HFF-Myc (cell line): Measurements from ENCODE around the gene RPS6KA3.
A peak's percentile ranks its signal among the peaks of the same experiment; 100 is the strongest.

ENCODE experiments used
- DNase-seq: peaks from one replicate; pipeline ENCODE4 v3.0.0-alpha.2; 2011; ENCODE audit warnings: low read depth; ENCODE audit errors: extremely low read depth
- H3K4me3 ChIP-seq: replicated peaks from 2 replicates; pipeline ENCODE4 v1.5.1; 2011; ENCODE audit warnings: low read depth, mild to moderate bottlenecking, control low read depth, low read length
- TF ChIP-seq, protein P1 (sequence below): IDR thresholded peaks from 2 replicates; pipeline ENCODE4 v1.5.1; 2012; ENCODE audit warnings: mild to moderate bottlenecking, low read depth, low read length, control low read depth; ENCODE audit errors: missing control alignments

RPS6KA3 gene

DNA sequence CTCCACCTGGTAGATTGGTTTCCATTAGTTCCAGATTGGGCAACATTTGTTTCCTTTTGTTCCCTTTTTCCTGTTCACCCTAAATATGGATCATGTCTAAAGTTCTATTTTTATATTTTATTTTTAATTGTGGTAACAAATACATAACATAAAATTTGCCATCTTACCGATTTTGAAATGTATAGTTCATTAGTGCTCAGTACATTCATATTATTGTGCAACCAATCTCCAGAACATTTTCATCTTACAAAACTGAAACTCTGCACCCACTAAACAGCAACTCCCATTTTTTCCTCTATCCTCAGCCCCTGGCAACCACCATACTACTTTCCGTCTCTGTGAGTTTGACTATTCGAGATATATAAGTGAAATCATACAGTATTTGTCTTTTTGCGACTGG is 14.2 kb upstream of the RPS6KA3 start:
- H3K4me3 ChIP-seq = no peak overlapping the region
- TF ChIP-seq, protein P1, sequence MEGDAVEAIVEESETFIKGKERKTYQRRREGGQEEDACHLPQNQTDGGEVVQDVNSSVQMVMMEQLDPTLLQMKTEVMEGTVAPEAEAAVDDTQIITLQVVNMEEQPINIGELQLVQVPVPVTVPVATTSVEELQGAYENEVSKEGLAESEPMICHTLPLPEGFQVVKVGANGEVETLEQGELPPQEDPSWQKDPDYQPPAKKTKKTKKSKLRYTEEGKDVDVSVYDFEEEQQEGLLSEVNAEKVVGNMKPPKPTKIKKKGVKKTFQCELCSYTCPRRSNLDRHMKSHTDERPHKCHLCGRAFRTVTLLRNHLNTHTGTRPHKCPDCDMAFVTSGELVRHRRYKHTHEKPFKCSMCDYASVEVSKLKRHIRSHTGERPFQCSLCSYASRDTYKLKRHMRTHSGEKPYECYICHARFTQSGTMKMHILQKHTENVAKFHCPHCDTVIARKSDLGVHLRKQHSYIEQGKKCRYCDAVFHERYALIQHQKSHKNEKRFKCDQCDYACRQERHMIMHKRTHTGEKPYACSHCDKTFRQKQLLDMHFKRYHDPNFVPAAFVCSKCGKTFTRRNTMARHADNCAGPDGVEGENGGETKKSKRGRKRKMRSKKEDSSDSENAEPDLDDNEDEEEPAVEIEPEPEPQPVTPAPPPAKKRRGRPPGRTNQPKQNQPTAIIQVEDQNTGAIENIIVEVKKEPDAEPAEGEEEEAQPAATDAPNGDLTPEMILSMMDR = no peak
- DNase-seq = no peak

- H3K4me3 ChIP-seq = no peak overlapping the region
- TF ChIP-seq, protein P1 = no peak
- no peak for DNase-seq
Measured at GRCh38 chrX:20274121-20274520, 7.4 kb upstream of the RPS6KA3 start.

- H3K4me3 ChIP-seq = no peak overlapping the region
- TF ChIP-seq, protein P1 = no peak
- DNase-seq = no peak
Measured at GRCh38 chrX:20271730-20272129, 5.0 kb upstream of the RPS6KA3 start.

DNA sequence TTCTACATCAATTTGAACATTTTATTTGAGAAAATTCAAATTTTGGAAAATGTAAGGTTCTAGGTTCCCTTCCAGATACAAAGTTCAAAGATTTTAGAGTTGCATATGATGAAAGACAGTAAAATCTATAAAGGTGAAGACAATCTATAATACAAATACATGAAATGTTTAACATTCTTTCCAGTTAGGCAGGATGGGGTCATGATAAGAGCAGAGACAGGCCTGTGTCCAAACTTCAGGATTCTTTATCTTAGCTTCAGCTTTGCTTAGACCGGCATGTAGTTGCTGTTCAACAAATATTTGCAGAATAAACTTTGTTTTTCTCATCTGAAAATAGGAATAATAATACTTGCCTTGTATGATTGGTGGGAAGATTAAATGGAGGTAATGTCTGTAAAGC is 4.5 kb upstream of the RPS6KA3 start:
- H3K4me3 ChIP-seq = no peak overlapping the region
- TF ChIP-seq, protein P1 = no peak
- no peak for DNase-seq

GRCh38 chrX:20270562-20270890 is 3.8 kb upstream of the RPS6KA3 start:
- no peak overlapping the region for H3K4me3 ChIP-seq
- TF ChIP-seq, protein P1 = no peak
- DNase-seq = no peak

- TF ChIP-seq, protein P1 = no peak
- no peak overlapping the region for H3K4me3 ChIP-seq
- DNase-seq = no peak
Measured at GRCh38 chrX:20269848-20270561, 3.3 kb upstream of the RPS6KA3 start.

DNA sequence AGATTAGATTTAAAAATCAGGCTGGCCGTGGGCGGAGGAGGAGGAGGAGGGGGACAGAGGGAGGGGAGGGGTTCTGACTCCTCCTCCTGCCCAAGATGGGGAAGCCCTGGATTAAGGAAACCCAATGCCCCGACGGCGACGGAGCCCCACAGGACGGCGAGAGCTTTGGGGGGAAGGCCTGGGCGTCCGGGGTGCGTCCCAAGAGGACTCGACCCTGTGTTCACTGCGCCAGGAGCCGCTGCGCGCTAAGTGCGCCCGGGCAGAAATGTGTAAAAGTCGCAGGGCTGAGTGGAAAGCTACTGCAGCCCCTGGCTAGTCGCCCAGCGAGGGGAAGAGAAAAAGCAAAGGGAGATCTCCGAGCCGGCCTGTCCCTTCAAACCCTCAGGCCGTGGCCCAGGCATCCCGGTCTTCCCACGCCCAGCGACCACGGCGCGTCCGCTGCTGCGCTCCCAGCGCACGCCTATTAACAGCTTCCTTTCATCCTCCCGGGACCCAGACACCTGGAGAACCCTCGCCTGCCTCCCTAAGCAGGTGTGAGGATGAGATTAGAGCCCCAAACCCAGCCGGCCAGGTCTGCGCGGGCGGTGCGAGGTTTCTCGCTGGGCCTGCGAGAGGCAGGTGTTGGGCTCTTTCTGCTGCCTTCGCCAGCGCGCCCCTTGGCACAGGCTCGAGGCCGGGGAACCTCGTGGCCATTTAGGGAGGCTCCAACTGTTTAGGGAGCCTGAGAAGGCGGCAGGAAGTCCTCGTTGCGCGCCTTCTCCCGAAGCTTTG is 1.4 kb upstream of the RPS6KA3 start:
- DNase-seq = no peak
- TF ChIP-seq, protein P1 = no peak
- peak overlapping the region; percentile 50 for H3K4me3 ChIP-seq
